CD8-positive, alpha-beta memory T cell (primary cell): ENCODE data around the gene SDC1. TPM values are rescaled to one million over a fixed set of nuclear protein-coding genes. Genes with fewer than 3 reads are reported as not detected.
A peak's percentile ranks its signal among the peaks of the same experiment; 100 is the strongest.

Experiments
- CTCF ChIA-PET: fragments of 350-600 bp; sonication (Branson Sonifier 250); formaldehyde crosslinking; loops from one replicate; lab custom pipeline; 2021; ENCODE audit warnings: antibody characterized with exemption; lab: Charles Lee
- POLR2A ChIA-PET: fragments of 350-600 bp; sonication (Branson Sonifier 250); formaldehyde crosslinking; loops from one replicate; lab custom pipeline; 2021; ENCODE audit warnings: antibody characterized with exemption; lab: Charles Lee
- DNase-seq, 5 donors: peaks; one replicate each; pipeline versions ENCODE4 v3.0.0 to v3.0.0-alpha.2; 2020 to 2022; ENCODE audit warnings: mixed read lengths in 1 of 5
- H3K27ac ChIP-seq: one replicate; pipeline ENCODE4 v1.7.0; 2013; ENCODE audit warnings: low read depth, mild to moderate bottlenecking, low read length, moderate library complexity
- H3K27me3 ChIP-seq: 2 replicates; pipeline ENCODE4 v1.7.0; 2013; ENCODE audit warnings: low read length, mild to moderate bottlenecking; ENCODE audit not compliant: insufficient read depth, poor library complexity, severe bottlenecking
- H3K36me3 ChIP-seq: 2 replicates; pipeline ENCODE4 v1.7.0; 2013; ENCODE audit warnings: mild to moderate bottlenecking, low read length, moderate library complexity; ENCODE audit not compliant: insufficient read depth
- H3K4me1 ChIP-seq: 2 replicates; pipeline ENCODE4 v1.7.0; 2013; ENCODE audit warnings: mild to moderate bottlenecking, low read length, moderate library complexity; ENCODE audit not compliant: insufficient read depth
- H3K4me3 ChIP-seq: 2 replicates; pipeline ENCODE4 v1.7.0; 2013; ENCODE audit warnings: mild to moderate bottlenecking, low read length
- H3K9me3 ChIP-seq: 2 replicates; pipeline ENCODE4 v1.7.0; 2013; ENCODE audit warnings: mild to moderate bottlenecking, low read length
- H3K27ac Mint-ChIP-seq, 8 donors: one replicate each; pipeline ENCODE4 v1.8.0; 2020 to 2021; ENCODE audit warnings: mixed read lengths in 8 of 8, mild to moderate bottlenecking in 6 of 8, inconsistent platforms in 3 of 8, moderate library complexity in 3 of 8
- H3K27me3 Mint-ChIP-seq, 2 donors: one replicate each; pipeline ENCODE4 v1.8.0; 2020 to 2021; ENCODE audit warnings: mixed read lengths in 2 of 2, mild to moderate bottlenecking in 1 of 2, moderate library complexity in 1 of 2
- H3K36me3 Mint-ChIP-seq, 3 donors: one replicate each; pipeline ENCODE4 v1.8.0; 2020 to 2021; ENCODE audit warnings: mixed read lengths in 3 of 3, inconsistent platforms in 1 of 3, mild to moderate bottlenecking in 1 of 3
- H3K4me1 Mint-ChIP-seq, 3 donors: one replicate each; pipeline ENCODE4 v1.8.0; 2020 to 2021; ENCODE audit warnings: mixed read lengths in 3 of 3, inconsistent platforms in 1 of 3, mild to moderate bottlenecking in 1 of 3
- H3K4me3 Mint-ChIP-seq, 7 donors: one replicate each; pipeline ENCODE4 v1.8.0; 2020 to 2021; ENCODE audit warnings: mixed read lengths in 7 of 7, mild to moderate bottlenecking in 6 of 7, moderate library complexity in 4 of 7, inconsistent platforms in 2 of 7
- H3K9me3 Mint-ChIP-seq, 5 donors: one replicate each; pipeline ENCODE4 v1.8.0; 2020 to 2022; ENCODE audit warnings: mixed read lengths in 5 of 5, mild to moderate bottlenecking in 3 of 5, moderate library complexity in 2 of 5, inconsistent platforms in 1 of 5
- polyA plus RNA-seq: library from polyadenylated mRNA; unstranded; fragments of 300-500 nt; fragmentation: Illumina TruSeq; gene quantifications from one replicate; pipeline ENCODE4 v1.2.3, GENCODE V29; 2021
- total RNA-seq, 2 experiments: library from RNA; stranded (reverse); gene quantifications; one replicate each; pipeline ENCODE4 v1.2.3, GENCODE V29; 2021

The SDC1 gene
- total and polyA plus RNA-seq, 3 experiments from 2014 or later = 0.13 to 0.27 TPM; not detected in 1

- Histone ChIP-seq H3K9me3 (no peaks in the 10 kb centered on the region), H3K36me3 (no peaks in the 10 kb centered on the region), H3K27me3 (no peaks in the 10 kb centered on the region), H3K4me3 (no peak overlapping the region), H3K4me1 (no peaks in the 10 kb centered on the region), H3K27ac (no peak overlapping the region)
- POLR2A ChIA-PET = no interaction called here
- Mint-ChIP-seq H3K9me3 (no peaks in the 10 kb centered on the region), H3K4me1 (no peaks in the 10 kb centered on the region), H3K27me3 (peaks cover 0 to 11% of the 10 kb centered on the region in 2 donors), H3K27ac (peak overlapping the region in 1 of 8 donors; percentile 49), H3K36me3 (no peaks in the 10 kb centered on the region), H3K4me3 (no peak overlapping the region)
- no peak for DNase-seq
- CTCF ChIA-PET = no interaction called here
Measured at GRCh38 chr2:20173064-20173463, 51.9 kb downstream of the SDC1 start.

- DNase-seq = peak in 1 of 5 donors; percentile 33
- Histone ChIP-seq H3K27me3 (no peaks in the 10 kb centered on the region), H3K27ac (no peak overlapping the region), H3K36me3 (no peaks in the 10 kb centered on the region), H3K4me3 (no peak overlapping the region), H3K9me3 (no peaks in the 10 kb centered on the region), H3K4me1 (no peaks in the 10 kb centered on the region)
- no peak overlapping the region for H3K4me3 Mint-ChIP-seq
- H3K27me3 Mint-ChIP-seq = peaks cover 0 to 11% of the 10 kb centered on the region in 2 donors
- no peak overlapping the region for H3K27ac Mint-ChIP-seq
- CTCF ChIA-PET = no interaction called here
- no peaks in the 10 kb centered on the region for H3K9me3 Mint-ChIP-seq
- POLR2A ChIA-PET = no interaction called here
- no peaks in the 10 kb centered on the region for H3K36me3 Mint-ChIP-seq
- no peaks in the 10 kb centered on the region for H3K4me1 Mint-ChIP-seq
Measured at GRCh38 chr2:20172273-20173055, 52.5 kb downstream of the SDC1 start.

- Mint-ChIP-seq H3K9me3 (no peaks in the 10 kb centered on the region), H3K4me3 (no peak overlapping the region), H3K27me3 (peaks cover 0 to 11% of the 10 kb centered on the region in 2 donors), H3K4me1 (no peaks in the 10 kb centered on the region), H3K27ac (no peak overlapping the region), H3K36me3 (no peaks in the 10 kb centered on the region)
- CTCF ChIA-PET = no interaction called here
- H3K36me3 ChIP-seq = no peaks in the 10 kb centered on the region
- no peak overlapping the region for H3K4me3 ChIP-seq
- no peak overlapping the region for H3K27ac ChIP-seq
- H3K9me3 ChIP-seq = no peaks in the 10 kb centered on the region
- no peaks in the 10 kb centered on the region for H3K4me1 ChIP-seq
- POLR2A ChIA-PET = no interaction called here
- DNase-seq = no peak
- no peaks in the 10 kb centered on the region for H3K27me3 ChIP-seq
Measured at GRCh38 chr2:20171445-20171977, 53.4 kb downstream of the SDC1 start.

GRCh38 chr2:20170704-20171250 is 54.2 kb downstream of the SDC1 start:
- H3K9me3 ChIP-seq = no peaks in the 10 kb centered on the region
- no peaks in the 10 kb centered on the region for H3K9me3 Mint-ChIP-seq
- H3K4me3 Mint-ChIP-seq = no peak overlapping the region
- peaks cover 0 to 11% of the 10 kb centered on the region in 2 donors for H3K27me3 Mint-ChIP-seq
- no peaks in the 10 kb centered on the region for H3K36me3 Mint-ChIP-seq
- POLR2A ChIA-PET = no interaction called here
- CTCF ChIA-PET = no interaction called here
- H3K4me1 ChIP-seq = no peaks in the 10 kb centered on the region
- H3K4me1 Mint-ChIP-seq = no peaks in the 10 kb centered on the region
- no peak overlapping the region for H3K27ac Mint-ChIP-seq
- no peaks in the 10 kb centered on the region for H3K36me3 ChIP-seq
- H3K27ac ChIP-seq = no peak overlapping the region
- no peaks in the 10 kb centered on the region for H3K27me3 ChIP-seq
- H3K4me3 ChIP-seq = no peak overlapping the region
- DNase-seq = no peak

- DNase-seq = no peak
- no peaks in the 10 kb centered on the region for H3K9me3 ChIP-seq
- no peaks in the 10 kb centered on the region for H3K9me3 Mint-ChIP-seq
- H3K36me3 Mint-ChIP-seq = no peaks in the 10 kb centered on the region
- H3K27ac ChIP-seq = no peak overlapping the region
- H3K27ac Mint-ChIP-seq = no peak overlapping the region
- no peaks in the 10 kb centered on the region for H3K4me1 ChIP-seq
- H3K27me3 Mint-ChIP-seq = peaks cover 0 to 11% of the 10 kb centered on the region in 2 donors
- CTCF ChIA-PET = no interaction called here
- H3K4me1 Mint-ChIP-seq = no peaks in the 10 kb centered on the region
- POLR2A ChIA-PET = no interaction called here
- no peak overlapping the region for H3K4me3 Mint-ChIP-seq
- no peaks in the 10 kb centered on the region for H3K36me3 ChIP-seq
- H3K4me3 ChIP-seq = no peak overlapping the region
- no peaks in the 10 kb centered on the region for H3K27me3 ChIP-seq
Measured at GRCh38 chr2:20169796-20170703, 54.9 kb downstream of the SDC1 start.

- Mint-ChIP-seq H3K4me3 (no peak overlapping the region), H3K9me3 (no peaks in the 10 kb centered on the region), H3K27ac (peak overlapping the region in 1 of 8 donors; percentile 78), H3K36me3 (no peaks in the 10 kb centered on the region), H3K27me3 (peaks cover 0 to 7% of the 10 kb centered on the region in 2 donors), H3K4me1 (no peaks in the 10 kb centered on the region)
- H3K4me1 ChIP-seq = no peaks in the 10 kb centered on the region
- no peak overlapping the region for H3K27ac ChIP-seq
- no peak overlapping the region for H3K4me3 ChIP-seq
- peak in 1 of 5 donors; percentile 30 for DNase-seq
- H3K36me3 ChIP-seq = no peaks in the 10 kb centered on the region
- no peaks in the 10 kb centered on the region for H3K9me3 ChIP-seq
- POLR2A ChIA-PET = no interaction called here
- H3K27me3 ChIP-seq = no peaks in the 10 kb centered on the region
- CTCF ChIA-PET = no interaction called here
Measured at GRCh38 chr2:20168727-20169696, 55.9 kb downstream of the SDC1 start.

GRCh38 chr2:20168048-20168726 is 56.7 kb downstream of the SDC1 start:
- Histone ChIP-seq H3K9me3 (no peaks in the 10 kb centered on the region), H3K27ac (no peak overlapping the region), H3K36me3 (no peaks in the 10 kb centered on the region), H3K27me3 (no peaks in the 10 kb centered on the region), H3K4me3 (no peak overlapping the region), H3K4me1 (no peaks in the 10 kb centered on the region)
- Mint-ChIP-seq H3K27me3 (peaks cover 0 to 6% of the 10 kb centered on the region in 2 donors), H3K27ac (no peak overlapping the region), H3K4me1 (no peaks in the 10 kb centered on the region), H3K9me3 (no peaks in the 10 kb centered on the region), H3K4me3 (no peak overlapping the region), H3K36me3 (no peaks in the 10 kb centered on the region)
- ChIA-PET POLR2A (no interaction called here), CTCF (no interaction called here)
- DNase-seq = peak in 1 of 5 donors; percentile 11
